PC-3 (cell line): ENCODE results near the gene CADPS2.

ENCODE experiments used
- CTCF ChIP-seq: fragments of 300-600 bp; sonication (generic); conservative IDR thresholded peaks from 2 replicates; pipeline ENCODE4 v1.5.1; 2017; ENCODE audit warnings: antibody characterized with exemption, low read depth, mild to moderate bottlenecking, low read length
- EZH2 ChIP-seq: fragments of 300-600 bp; sonication (generic); IDR thresholded peaks from one replicate; pipeline ENCODE4 v1.6.1; 2017; ENCODE audit warnings: antibody characterized with exemption, mild to moderate bottlenecking, low read length; ENCODE audit not compliant: unreplicated experiment
- EZH2phosphoT487 ChIP-seq: fragments of 300-600 bp; sonication (generic); IDR thresholded peaks from 2 replicates; pipeline ENCODE4 v1.6.1; 2018; ENCODE audit warnings: mild to moderate bottlenecking, antibody characterized with exemption, low read length, borderline replicate concordance

- TF ChIP-seq CTCF (no peak), EZH2 (no peak), EZH2phosphoT487 (no peak)
Measured at GRCh38 chr7:122448893-122449589, 437.2 kb downstream of the CADPS2 start.
